Measurements from ENCODE around the gene DNM3. TPM values are rescaled to one million over a fixed set of nuclear protein-coding genes. Genes with fewer than 3 reads are reported as not detected.

DNM3 gene
- total RNA-seq, 1 experiment from 2014 or later: 1.2 TPM

GRCh38 chr1:172169836-172170235, 328.5 kb downstream of the DNM3 start:
- intact Hi-C loops (cut with micrococcal nuclease; ENCODE audit: unreplicated experiment): loop anchor here (2.0 to 10.0 kb wide), 3 partner anchors 82 to 229 kb away; no protein-coding TSS in a partner anchor
- H3K9me3 Mint-ChIP-seq (ENCODE audit: low read depth, unreplicated experiment): peaks cover 3% of the 10 kb centered on the region
- no peak overlapping the region for H3K27ac Mint-ChIP-seq (ENCODE audit: unreplicated experiment)
- H3K27me3 Mint-ChIP-seq (ENCODE audit: unreplicated experiment): no peaks in the 10 kb centered on the region
- no peaks in the 10 kb centered on the region for H3K36me3 Mint-ChIP-seq (ENCODE audit: insufficient read depth, unreplicated experiment)
- peaks cover 55% of the 10 kb centered on the region for H3K4me1 Mint-ChIP-seq (ENCODE audit: low read depth, unreplicated experiment)
- TF ChIP-seq CTCF (IDR thresholded peaks at IDR 0.05; ENCODE audit: unreplicated experiment): no peak
- CTCF ChIA-PET: no interaction called here
- DNase-seq: no peak
- no TSS peak for BruUV-seq (replicated peaks)
- no peak overlapping the region for H3K4me3 Mint-ChIP-seq (ENCODE audit: low read depth, unreplicated experiment)

DNA sequence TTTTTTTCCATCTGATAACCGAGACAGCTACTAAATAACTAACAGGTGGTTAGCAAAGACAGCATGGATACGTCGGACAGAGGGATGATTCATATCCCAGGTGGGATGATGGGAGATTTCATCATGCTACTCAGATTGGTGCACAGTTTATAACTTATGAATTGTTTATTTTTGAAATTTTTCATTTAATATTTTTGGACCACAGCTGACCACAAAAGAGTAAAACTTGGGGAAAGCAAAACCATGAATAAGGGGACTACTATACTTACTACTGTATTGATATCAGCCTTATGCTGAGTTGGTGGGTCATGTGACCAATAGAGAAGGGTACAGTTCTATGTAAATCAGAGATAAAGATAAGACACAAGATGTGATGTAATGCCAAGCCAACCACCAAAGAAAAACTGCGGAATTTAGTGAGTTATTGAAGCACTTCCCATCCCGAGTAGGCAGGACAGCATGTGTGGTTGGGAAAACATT, 331.1 kb downstream of the DNM3 start:
- no peak overlapping the region for H3K4me3 Mint-ChIP-seq (ENCODE audit: low read depth, unreplicated experiment)
- H3K27me3 Mint-ChIP-seq (ENCODE audit: unreplicated experiment): no peaks in the 10 kb centered on the region
- no peak overlapping the region for H3K27ac Mint-ChIP-seq (ENCODE audit: unreplicated experiment)
- no peak for DNase-seq
- CTCF ChIA-PET: interaction anchor here (0.6 kb wide), 2 partner anchors 8 to 67 kb away, joined by 4 to 5 read pairs; no protein-coding TSS in a partner anchor
- BruUV-seq (replicated peaks): no TSS peak
- no peak for TF ChIP-seq CTCF (IDR thresholded peaks at IDR 0.05; ENCODE audit: unreplicated experiment)
- H3K9me3 Mint-ChIP-seq (ENCODE audit: low read depth, unreplicated experiment): peaks cover 3% of the 10 kb centered on the region
- H3K36me3 Mint-ChIP-seq (ENCODE audit: insufficient read depth, unreplicated experiment): no peaks in the 10 kb centered on the region
- peaks cover 39% of the 10 kb centered on the region for H3K4me1 Mint-ChIP-seq (ENCODE audit: low read depth, unreplicated experiment)
- intact Hi-C loops (cut with micrococcal nuclease; ENCODE audit: unreplicated experiment): no loop called here

GRCh38 chr1:172176206-172176605, 334.9 kb downstream of the DNM3 start:
- Mint-ChIP-seq H3K27me3 (ENCODE audit: unreplicated experiment) (no peaks in the 10 kb centered on the region), H3K9me3 (ENCODE audit: low read depth, unreplicated experiment) (peaks cover 3% of the 10 kb centered on the region), H3K27ac (ENCODE audit: unreplicated experiment) (no peak overlapping the region), H3K4me1 (ENCODE audit: low read depth, unreplicated experiment) (peaks cover 23% of the 10 kb centered on the region), H3K4me3 (ENCODE audit: low read depth, unreplicated experiment) (no peak overlapping the region), H3K36me3 (ENCODE audit: insufficient read depth, unreplicated experiment) (no peaks in the 10 kb centered on the region)
- CTCF ChIA-PET: no interaction called here
- no TSS peak for BruUV-seq (replicated peaks)
- intact Hi-C loops (cut with micrococcal nuclease; ENCODE audit: unreplicated experiment): no loop called here
- no peak for TF ChIP-seq CTCF (IDR thresholded peaks at IDR 0.05; ENCODE audit: unreplicated experiment)
- DNase-seq: no peak

DNA sequence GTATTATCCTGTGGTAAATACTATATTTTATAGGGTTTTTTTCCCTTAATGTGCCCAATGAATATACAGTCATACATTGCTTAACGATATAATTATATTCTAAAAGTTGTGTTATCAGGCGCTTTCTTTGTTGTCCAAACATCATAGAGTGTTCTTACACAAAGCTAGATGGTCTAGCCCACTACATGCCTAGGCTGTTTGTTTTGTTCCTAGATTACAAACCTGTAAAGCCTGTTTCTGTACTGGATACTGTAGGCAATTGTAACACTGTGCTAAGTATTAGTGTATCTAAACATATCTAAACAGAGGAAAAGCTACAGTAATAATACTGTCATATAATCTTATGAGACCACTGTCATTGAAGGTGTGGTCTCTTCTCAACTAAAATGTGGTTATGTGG, 336.6 kb downstream of the DNM3 start:
- peak; percentile 22 for DNase-seq

More for the DNA sequence above, 336.6 kb downstream of the DNM3 start:
- TF ChIP-seq CTCF (IDR thresholded peaks at IDR 0.05; ENCODE audit: unreplicated experiment): no peak
- H3K36me3 Mint-ChIP-seq (ENCODE audit: insufficient read depth, unreplicated experiment): no peaks in the 10 kb centered on the region
- CTCF ChIA-PET: interaction anchor here (0.6 to 1.1 kb wide), 2 partner anchors 49 to 222 kb away, joined by 4 to 7 read pairs; no protein-coding TSS in a partner anchor
- H3K27me3 Mint-ChIP-seq (ENCODE audit: unreplicated experiment): no peaks in the 10 kb centered on the region
- intact Hi-C loops (cut with micrococcal nuclease; ENCODE audit: unreplicated experiment): no loop called here
- no peak overlapping the region for H3K27ac Mint-ChIP-seq (ENCODE audit: unreplicated experiment)
- BruUV-seq (replicated peaks): no TSS peak
- peaks cover 34% of the 10 kb centered on the region for H3K4me1 Mint-ChIP-seq (ENCODE audit: low read depth, unreplicated experiment)
- no peak overlapping the region for H3K4me3 Mint-ChIP-seq (ENCODE audit: low read depth, unreplicated experiment)
- H3K9me3 Mint-ChIP-seq (ENCODE audit: low read depth, unreplicated experiment): peaks cover 2% of the 10 kb centered on the region
